Measurements from ENCODE around the gene CADM1. TPM values are rescaled to one million over a fixed set of nuclear protein-coding genes. Genes with fewer than 3 reads are reported as not detected.

Gene CADM1
- total RNA-seq, 1 donor from 2014 or later: 35.0 TPM

DNA sequence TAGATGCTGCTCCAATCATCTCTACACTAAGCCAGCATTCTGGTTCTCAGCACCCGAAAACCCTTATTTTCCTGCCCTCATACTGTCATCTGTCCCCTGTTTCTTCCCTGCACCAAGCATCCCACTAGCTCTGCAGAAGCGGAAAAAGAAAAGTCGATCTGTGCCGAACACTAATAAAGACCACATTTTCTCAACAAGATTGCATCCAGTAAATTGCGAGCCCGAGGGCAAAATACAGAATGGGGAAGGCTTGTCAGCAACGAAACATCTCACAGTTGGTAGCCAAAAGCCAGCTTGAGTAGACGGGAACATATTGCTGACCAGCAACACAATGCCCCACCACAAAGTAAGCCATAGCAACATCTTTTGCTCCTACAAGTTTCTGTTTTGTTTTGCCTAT is 227.4 kb downstream of the CADM1 start:
- Histone ChIP-seq H3K4me3 (ENCODE audit: low read length in 3 of 3) (no peak overlapping the region), H3K36me3 (ENCODE audit: control insufficient read depth in 3 of 3, insufficient read depth in 3 of 3, low read length in 3 of 3) (no peaks in the 10 kb centered on the region), H3K9ac (ENCODE audit: low read depth in 1 of 3, low read length in 3 of 3) (no peak overlapping the region), H3K9me3 (ENCODE audit: control insufficient read depth in 3 of 3, low read length in 3 of 3) (no peaks in the 10 kb centered on the region), H3K27me3 (ENCODE audit: control insufficient read depth in 3 of 3, insufficient read depth in 3 of 3, low read length in 3 of 3) (no peaks in the 10 kb centered on the region), H3K4me1 (ENCODE audit: control insufficient read depth in 3 of 3, insufficient read depth in 3 of 3, low read length in 3 of 3) (no peaks in the 10 kb centered on the region), H3K27ac (ENCODE audit: low read depth, low read length) (no peak overlapping the region)

DNA sequence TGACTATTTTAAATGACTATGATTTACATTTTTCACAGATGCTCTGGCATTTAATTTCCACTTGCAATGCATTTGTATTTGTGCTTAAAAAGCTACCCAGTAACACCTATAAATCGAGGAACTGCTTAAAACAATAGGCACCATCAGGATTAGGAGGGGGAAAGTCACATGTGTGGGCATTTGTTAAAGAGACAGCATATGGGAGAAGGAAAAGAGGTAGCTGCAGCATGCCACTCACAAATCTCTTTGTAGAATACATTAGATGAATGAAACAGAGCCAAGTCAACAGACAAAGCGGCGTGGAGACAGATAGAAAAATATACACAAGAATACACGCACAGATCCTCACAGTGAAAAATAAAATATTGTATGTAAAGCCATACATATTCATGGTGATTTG is 228.0 kb downstream of the CADM1 start:
- H3K27ac ChIP-seq (ENCODE audit: low read depth, low read length): no peak overlapping the region

DNA sequence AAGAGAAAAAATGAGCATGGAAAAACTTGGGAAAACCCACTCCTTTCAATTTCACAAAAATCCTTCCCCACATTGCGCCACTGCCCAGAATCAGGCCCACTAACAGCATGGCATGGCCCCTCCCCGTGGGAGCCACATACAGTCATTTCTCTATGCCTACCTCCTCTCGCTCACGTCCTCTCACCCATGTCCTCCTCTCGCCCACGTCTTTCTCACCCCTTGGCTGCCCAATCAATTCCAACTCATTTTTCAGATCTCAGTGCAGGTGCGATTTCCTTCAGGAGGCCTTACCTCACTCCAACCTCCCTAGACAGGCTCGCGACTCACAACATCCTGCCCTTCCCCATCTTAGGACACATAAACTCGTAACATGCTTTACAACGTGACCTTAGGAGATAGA is 229.2 kb downstream of the CADM1 start:
- H3K27ac ChIP-seq (ENCODE audit: low read depth, low read length): no peak overlapping the region
- H3K27me3 ChIP-seq (ENCODE audit: control insufficient read depth in 3 of 3, insufficient read depth in 3 of 3, low read length in 3 of 3): no peaks in the 10 kb centered on the region
- no peaks in the 10 kb centered on the region for H3K4me1 ChIP-seq (ENCODE audit: control insufficient read depth in 3 of 3, insufficient read depth in 3 of 3, low read length in 3 of 3)
- no peaks in the 10 kb centered on the region for H3K36me3 ChIP-seq (ENCODE audit: control insufficient read depth in 3 of 3, insufficient read depth in 3 of 3, low read length in 3 of 3)
- H3K9me3 ChIP-seq (ENCODE audit: control insufficient read depth in 3 of 3, low read length in 3 of 3): no peaks in the 10 kb centered on the region
- H3K9ac ChIP-seq (ENCODE audit: low read depth in 1 of 3, low read length in 3 of 3): no peak overlapping the region
- H3K4me3 ChIP-seq (ENCODE audit: low read length in 3 of 3): no peak overlapping the region

More for the DNA sequence above, 228.0 kb downstream of the CADM1 start:
- no peaks in the 10 kb centered on the region for H3K27me3 ChIP-seq (ENCODE audit: control insufficient read depth in 3 of 3, insufficient read depth in 3 of 3, low read length in 3 of 3)
- no peak overlapping the region for H3K9ac ChIP-seq (ENCODE audit: low read depth in 1 of 3, low read length in 3 of 3)
- H3K9me3 ChIP-seq (ENCODE audit: control insufficient read depth in 3 of 3, low read length in 3 of 3): no peaks in the 10 kb centered on the region
- H3K36me3 ChIP-seq (ENCODE audit: control insufficient read depth in 3 of 3, insufficient read depth in 3 of 3, low read length in 3 of 3): no peaks in the 10 kb centered on the region
- H3K4me3 ChIP-seq (ENCODE audit: low read length in 3 of 3): no peak overlapping the region
- no peaks in the 10 kb centered on the region for H3K4me1 ChIP-seq (ENCODE audit: control insufficient read depth in 3 of 3, insufficient read depth in 3 of 3, low read length in 3 of 3)

DNA sequence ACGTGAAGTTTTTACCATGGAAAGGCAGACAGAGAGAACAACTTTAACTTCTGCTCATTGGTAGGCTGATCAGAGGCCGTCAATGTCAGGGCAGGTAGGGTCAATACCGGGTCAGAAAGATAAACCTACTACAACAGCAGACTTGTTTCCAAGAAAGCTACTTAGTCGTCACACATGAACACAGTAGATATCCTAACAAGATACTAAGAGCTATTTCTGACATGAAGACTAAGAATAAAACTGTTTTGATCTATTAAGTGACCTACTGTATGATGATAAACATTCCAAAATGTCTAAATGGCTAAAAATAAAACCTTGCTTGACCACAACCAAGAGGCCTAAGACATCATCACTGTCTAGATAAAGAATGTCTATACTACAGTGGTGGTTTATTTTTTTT is 231.3 kb downstream of the CADM1 start:
- Histone ChIP-seq H3K9ac (ENCODE audit: low read depth in 1 of 3, low read length in 3 of 3) (no peak overlapping the region), H3K9me3 (ENCODE audit: control insufficient read depth in 3 of 3, low read length in 3 of 3) (no peaks in the 10 kb centered on the region), H3K4me1 (ENCODE audit: control insufficient read depth in 3 of 3, insufficient read depth in 3 of 3, low read length in 3 of 3) (peaks cover 0 to 9% (median 9%) of the 10 kb centered on the region in 3 donors), H3K4me3 (ENCODE audit: low read length in 3 of 3) (no peak overlapping the region), H3K36me3 (ENCODE audit: control insufficient read depth in 3 of 3, insufficient read depth in 3 of 3, low read length in 3 of 3) (no peaks in the 10 kb centered on the region), H3K27me3 (ENCODE audit: control insufficient read depth in 3 of 3, insufficient read depth in 3 of 3, low read length in 3 of 3) (no peaks in the 10 kb centered on the region), H3K27ac (ENCODE audit: low read depth, low read length) (no peak overlapping the region)

DNA sequence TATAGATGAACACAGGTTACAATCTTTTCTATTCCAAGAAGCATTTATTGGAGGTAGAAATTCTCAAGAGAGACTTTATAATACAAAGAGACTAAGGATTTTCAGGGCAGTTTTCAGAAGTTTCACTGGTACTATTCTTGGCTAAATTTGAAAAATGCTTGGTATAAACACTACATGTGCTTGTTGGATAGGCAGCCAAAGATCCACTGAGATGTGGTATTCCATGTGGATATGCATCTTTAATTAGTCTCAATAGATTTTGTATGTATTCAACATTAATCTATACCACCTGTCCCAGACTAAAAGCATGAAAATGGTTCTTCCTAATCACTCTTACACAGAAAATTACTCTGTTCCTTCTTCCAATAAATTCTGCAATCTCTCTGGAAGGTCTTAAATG is 232.6 kb downstream of the CADM1 start:
- H3K27ac ChIP-seq (ENCODE audit: low read depth, low read length): no peak overlapping the region
- H3K4me3 ChIP-seq (ENCODE audit: low read length in 3 of 3): no peak overlapping the region
- H3K36me3 ChIP-seq (ENCODE audit: control insufficient read depth in 3 of 3, insufficient read depth in 3 of 3, low read length in 3 of 3): no peaks in the 10 kb centered on the region
- no peaks in the 10 kb centered on the region for H3K27me3 ChIP-seq (ENCODE audit: control insufficient read depth in 3 of 3, insufficient read depth in 3 of 3, low read length in 3 of 3)
- no peaks in the 10 kb centered on the region for H3K9me3 ChIP-seq (ENCODE audit: control insufficient read depth in 3 of 3, low read length in 3 of 3)
- no peak overlapping the region for H3K9ac ChIP-seq (ENCODE audit: low read depth in 1 of 3, low read length in 3 of 3)
- peaks cover 2 to 12% (median 12%) of the 10 kb centered on the region in 3 donors for H3K4me1 ChIP-seq (ENCODE audit: control insufficient read depth in 3 of 3, insufficient read depth in 3 of 3, low read length in 3 of 3)

DNA sequence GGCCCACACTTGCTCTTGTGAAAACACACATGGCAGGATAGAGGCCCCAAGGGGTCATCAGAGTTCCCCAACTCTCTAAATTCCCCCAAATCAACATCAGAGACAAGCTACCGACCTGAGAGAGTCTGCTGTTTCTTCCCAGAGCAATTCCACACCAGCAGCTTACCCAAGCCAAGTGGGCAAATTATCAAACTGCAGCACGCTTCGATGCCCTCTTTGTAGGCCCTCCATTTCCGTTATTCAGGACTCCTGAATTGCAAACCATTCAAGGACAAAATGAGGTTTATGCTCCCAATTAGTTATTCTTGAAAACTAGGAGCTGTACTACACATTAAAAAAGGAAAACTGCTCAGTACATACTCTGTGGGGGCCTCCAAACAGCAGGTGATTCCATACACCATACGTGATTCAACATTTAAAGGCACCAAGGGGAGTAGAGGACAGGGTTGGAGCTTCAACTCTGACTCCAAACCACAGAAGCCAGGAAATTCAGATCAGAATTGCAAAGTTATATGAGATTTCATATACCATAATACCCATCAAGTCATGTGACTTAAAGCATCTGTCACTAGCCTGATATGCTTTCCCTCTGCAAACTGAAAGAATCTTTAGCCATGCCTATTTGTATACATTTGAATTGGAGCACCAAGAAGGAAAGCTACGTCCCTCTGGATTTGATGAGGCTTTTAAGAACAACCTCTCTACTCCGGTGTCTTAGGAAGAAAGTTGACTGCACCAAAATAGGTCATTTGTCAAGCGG is 234.8 kb downstream of the CADM1 start:
- no peak overlapping the region for H3K9ac ChIP-seq (ENCODE audit: low read depth in 1 of 3, low read length in 3 of 3)
- no peak overlapping the region for H3K27ac ChIP-seq (ENCODE audit: low read depth, low read length)

DNA sequence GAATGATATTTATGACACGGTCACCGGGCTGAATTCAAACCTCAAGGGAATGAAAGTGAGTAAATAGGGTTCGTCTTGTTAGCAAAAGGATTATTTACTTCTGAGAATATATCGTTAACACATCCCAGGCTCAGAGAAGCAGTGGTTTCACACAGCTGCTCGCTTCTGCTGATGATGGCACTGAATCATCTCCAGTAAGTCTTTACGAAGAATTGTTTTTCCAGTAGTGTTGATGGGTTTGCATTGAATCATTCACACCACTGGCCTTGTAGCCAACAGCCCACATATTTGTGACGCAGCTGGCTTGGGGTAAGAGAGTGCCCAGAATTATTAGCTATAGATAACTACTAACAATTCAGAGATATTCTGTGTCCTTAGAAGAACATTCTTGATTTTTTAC is 236.3 kb downstream of the CADM1 start:
- H3K9ac ChIP-seq (ENCODE audit: low read depth in 1 of 3, low read length in 3 of 3): peak overlapping the region in 1 of 3 donors; percentile 4
- no peaks in the 10 kb centered on the region for H3K9me3 ChIP-seq (ENCODE audit: control insufficient read depth in 3 of 3, low read length in 3 of 3)
- no peaks in the 10 kb centered on the region for H3K27me3 ChIP-seq (ENCODE audit: control insufficient read depth in 3 of 3, insufficient read depth in 3 of 3, low read length in 3 of 3)
- H3K27ac ChIP-seq (ENCODE audit: low read depth, low read length): peak overlapping the region; percentile 26
- peak overlapping the region; percentile 2 to 19 (median 13) for H3K4me3 ChIP-seq (ENCODE audit: low read length in 3 of 3)
- H3K36me3 ChIP-seq (ENCODE audit: control insufficient read depth in 3 of 3, insufficient read depth in 3 of 3, low read length in 3 of 3): no peaks in the 10 kb centered on the region
- H3K4me1 ChIP-seq (ENCODE audit: control insufficient read depth in 3 of 3, insufficient read depth in 3 of 3, low read length in 3 of 3): peaks cover 2 to 21% (median 12%) of the 10 kb centered on the region in 3 donors

More for the DNA sequence above, 234.8 kb downstream of the CADM1 start:
- H3K4me3 ChIP-seq (ENCODE audit: low read length in 3 of 3): no peak overlapping the region
- no peaks in the 10 kb centered on the region for H3K27me3 ChIP-seq (ENCODE audit: control insufficient read depth in 3 of 3, insufficient read depth in 3 of 3, low read length in 3 of 3)
- H3K36me3 ChIP-seq (ENCODE audit: control insufficient read depth in 3 of 3, insufficient read depth in 3 of 3, low read length in 3 of 3): no peaks in the 10 kb centered on the region
- peaks cover 2 to 17% (median 12%) of the 10 kb centered on the region in 3 donors for H3K4me1 ChIP-seq (ENCODE audit: control insufficient read depth in 3 of 3, insufficient read depth in 3 of 3, low read length in 3 of 3)
- H3K9me3 ChIP-seq (ENCODE audit: control insufficient read depth in 3 of 3, low read length in 3 of 3): no peaks in the 10 kb centered on the region

DNA sequence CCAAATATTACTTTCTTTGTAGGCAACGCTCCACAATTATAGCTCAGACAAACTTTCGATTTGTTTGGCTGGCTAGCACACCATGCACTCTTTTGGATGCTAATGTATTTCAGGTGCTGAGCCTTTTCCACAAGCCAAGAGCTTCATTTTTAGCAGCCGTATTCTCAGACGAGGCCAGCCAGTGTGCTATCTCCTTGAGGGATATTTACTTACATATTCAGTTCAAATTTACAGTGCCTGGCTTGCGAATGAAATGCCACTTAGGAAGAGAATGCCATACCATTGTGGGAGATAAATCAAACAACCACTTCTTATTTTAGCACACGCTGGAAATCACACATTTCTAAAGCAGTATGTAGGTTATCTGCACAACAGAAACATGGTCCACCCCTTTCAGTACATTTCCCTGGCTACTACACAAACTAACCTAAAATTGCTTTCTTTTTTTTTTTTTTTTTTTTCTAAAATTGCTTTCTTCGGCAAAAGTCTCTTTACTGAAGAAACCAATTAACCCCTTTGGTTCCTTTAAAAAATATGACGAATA is 236.9 kb downstream of the CADM1 start:
- H3K27ac ChIP-seq (ENCODE audit: low read depth, low read length): peak overlapping the region; percentile 26

DNA sequence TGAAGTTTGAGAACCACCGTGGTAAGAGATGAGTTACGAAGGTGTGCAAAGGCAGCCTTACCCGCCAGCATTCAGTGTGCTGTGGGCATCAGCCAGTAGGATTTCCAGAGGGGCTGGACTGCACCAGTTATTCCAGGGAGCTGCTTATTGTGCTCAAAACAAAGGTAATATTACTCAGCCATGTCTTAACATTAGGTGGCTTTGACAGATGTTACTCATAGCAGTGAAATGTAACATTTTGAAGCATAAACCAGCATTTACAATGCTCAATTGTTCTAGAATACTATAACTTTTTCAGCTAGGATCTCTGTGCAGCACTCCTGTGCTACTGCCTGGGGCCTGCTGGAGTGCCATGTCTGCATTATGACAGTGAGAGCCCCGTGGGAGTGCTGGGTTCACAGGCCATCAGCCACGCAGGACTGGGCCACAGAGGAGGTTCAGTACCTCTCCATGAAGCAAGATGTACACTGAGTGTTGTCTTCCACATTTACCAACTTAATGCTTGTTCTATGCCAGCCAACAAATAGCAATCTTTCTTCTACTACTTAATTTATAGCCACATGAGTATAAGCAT is 238.1 kb downstream of the CADM1 start:
- H3K4me1 ChIP-seq (ENCODE audit: control insufficient read depth in 3 of 3, insufficient read depth in 3 of 3, low read length in 3 of 3): peaks cover 2 to 21% (median 12%) of the 10 kb centered on the region in 3 donors
- H3K27ac ChIP-seq (ENCODE audit: low read depth, low read length): no peak overlapping the region
- no peak overlapping the region for H3K9ac ChIP-seq (ENCODE audit: low read depth in 1 of 3, low read length in 3 of 3)
- H3K36me3 ChIP-seq (ENCODE audit: control insufficient read depth in 3 of 3, insufficient read depth in 3 of 3, low read length in 3 of 3): no peaks in the 10 kb centered on the region
- H3K4me3 ChIP-seq (ENCODE audit: low read length in 3 of 3): no peak overlapping the region
- H3K27me3 ChIP-seq (ENCODE audit: control insufficient read depth in 3 of 3, insufficient read depth in 3 of 3, low read length in 3 of 3): no peaks in the 10 kb centered on the region
- H3K9me3 ChIP-seq (ENCODE audit: control insufficient read depth in 3 of 3, low read length in 3 of 3): no peaks in the 10 kb centered on the region

More for the DNA sequence above, 236.9 kb downstream of the CADM1 start:
- H3K4me3 ChIP-seq (ENCODE audit: low read length in 3 of 3): peak overlapping the region; percentile 13 to 44 (median 24)
- H3K9ac ChIP-seq (ENCODE audit: low read depth in 1 of 3, low read length in 3 of 3): peak overlapping the region in 1 of 3 donors; percentile 1
- H3K36me3 ChIP-seq (ENCODE audit: control insufficient read depth in 3 of 3, insufficient read depth in 3 of 3, low read length in 3 of 3): no peaks in the 10 kb centered on the region
- no peaks in the 10 kb centered on the region for H3K9me3 ChIP-seq (ENCODE audit: control insufficient read depth in 3 of 3, low read length in 3 of 3)
- peaks cover 2 to 21% (median 12%) of the 10 kb centered on the region in 3 donors for H3K4me1 ChIP-seq (ENCODE audit: control insufficient read depth in 3 of 3, insufficient read depth in 3 of 3, low read length in 3 of 3)
- no peaks in the 10 kb centered on the region for H3K27me3 ChIP-seq (ENCODE audit: control insufficient read depth in 3 of 3, insufficient read depth in 3 of 3, low read length in 3 of 3)
